M059J (cell line): Measurements from ENCODE around the gene SRGAP3. TPM values are rescaled to one million over a fixed set of nuclear protein-coding genes. Genes with fewer than 3 reads are reported as not detected.

Experiments used
- DNase-seq: peaks from one replicate; pipeline ENCODE4 v3.0.0-alpha.2; 2012; ENCODE audit warnings: low read depth
- total RNA-seq: library from RNA; depleted of rRNA; stranded (reverse); fragments of >200 nt; shearing (Covaris generic); gene quantifications from 2 replicates; pipeline ENCODE4 v1.2.3, GENCODE V29; 2014

SRGAP3 gene
- total RNA-seq, 1 experiment from 2014 or later = 2.6 TPM

DNA sequence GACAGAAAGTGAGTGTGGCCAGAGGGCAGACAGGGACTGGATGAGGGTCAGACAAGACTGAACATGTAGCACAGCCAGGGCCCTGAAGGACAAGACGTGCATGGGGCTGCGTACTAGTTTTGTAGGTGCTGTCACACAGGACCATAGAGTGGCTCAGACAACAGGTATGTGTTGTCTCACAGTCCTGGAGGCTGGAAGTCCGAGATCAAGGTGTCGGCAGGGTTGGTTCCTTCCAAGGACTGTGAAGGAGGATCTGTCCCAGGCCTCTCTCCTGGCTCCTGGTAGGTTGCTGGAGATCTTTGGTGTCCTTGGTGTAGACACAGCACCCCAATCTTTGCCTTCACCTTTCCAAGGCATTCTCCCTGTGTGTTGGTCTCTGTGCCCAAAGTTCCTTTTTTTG lies 136.4 kb downstream of the SRGAP3 start:
- DNase-seq = no peak

DNA sequence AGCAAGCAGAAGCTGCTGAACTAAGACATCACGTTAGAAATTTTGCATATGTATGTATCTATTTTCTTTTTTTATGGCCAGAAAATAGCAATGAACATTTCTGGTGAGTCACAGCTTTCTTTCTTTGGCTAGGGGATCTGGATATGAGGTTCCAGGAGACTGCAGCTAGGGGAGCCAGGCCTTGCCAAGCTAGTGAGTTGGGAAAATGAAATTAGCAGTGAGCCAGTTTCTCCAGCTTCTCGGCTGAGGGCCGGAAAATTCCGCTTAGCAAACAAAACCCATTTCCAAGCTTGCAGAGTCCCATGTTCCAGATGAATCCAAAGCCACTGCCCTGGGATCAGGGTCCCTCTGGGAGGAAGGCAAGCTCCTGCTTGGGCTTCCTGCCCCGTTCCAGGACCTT lies 137.6 kb downstream of the SRGAP3 start:
- peak; percentile 21 for DNase-seq

- DNase-seq = no peak
These were observed 138.0 kb downstream of the SRGAP3 start for GRCh38 chr3:9111417-9111816.

DNA sequence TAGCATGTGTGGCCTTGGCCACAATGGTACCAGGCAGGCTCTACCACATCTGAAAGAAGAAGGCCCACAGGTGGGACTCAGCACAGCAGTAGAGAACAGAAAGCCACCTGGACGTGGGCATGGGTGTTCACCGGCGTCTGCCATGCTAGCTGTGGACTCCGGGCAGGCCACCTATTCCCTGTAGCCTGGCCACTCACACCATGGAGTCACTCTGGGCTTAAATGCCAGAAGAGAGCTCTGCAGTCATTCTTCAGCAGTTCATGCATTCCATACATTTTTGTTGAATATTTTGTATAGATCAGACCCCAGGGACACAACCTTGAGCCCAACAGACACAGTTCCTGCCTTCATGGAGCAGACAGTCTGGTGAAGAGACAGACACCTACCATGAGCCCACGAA lies 138.6 kb downstream of the SRGAP3 start:
- DNase-seq = peak; percentile 9

DNA sequence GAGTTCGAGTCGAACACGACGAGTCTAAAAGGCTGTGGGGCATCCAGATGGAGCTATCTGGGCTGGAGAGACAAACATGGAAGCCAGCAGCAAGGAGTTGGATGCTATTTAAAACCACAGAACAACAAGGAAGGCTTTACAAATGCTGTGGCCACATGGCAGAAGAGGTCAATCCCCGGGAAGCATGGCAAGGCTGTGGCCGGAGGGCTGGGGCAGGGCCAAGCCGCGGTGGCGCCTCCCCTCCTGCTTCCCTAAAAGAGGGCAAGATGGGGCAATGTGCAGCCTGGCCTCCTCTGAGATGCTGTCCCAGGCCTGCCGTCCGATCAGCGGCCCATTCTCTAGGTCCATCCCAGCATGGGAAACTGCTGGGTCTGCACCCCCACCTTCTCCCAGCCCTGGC lies 139.1 kb downstream of the SRGAP3 start:
- peak; percentile 62 for DNase-seq

- DNase-seq = no peak
These were observed 139.9 kb downstream of the SRGAP3 start for GRCh38 chr3:9109568-9109914.

GRCh38 chr3:9108876-9109567 lies 140.4 kb downstream of the SRGAP3 start:
- no peak for DNase-seq

- no peak for DNase-seq
These were observed 141.7 kb downstream of the SRGAP3 start for GRCh38 chr3:9107738-9108137.

DNA sequence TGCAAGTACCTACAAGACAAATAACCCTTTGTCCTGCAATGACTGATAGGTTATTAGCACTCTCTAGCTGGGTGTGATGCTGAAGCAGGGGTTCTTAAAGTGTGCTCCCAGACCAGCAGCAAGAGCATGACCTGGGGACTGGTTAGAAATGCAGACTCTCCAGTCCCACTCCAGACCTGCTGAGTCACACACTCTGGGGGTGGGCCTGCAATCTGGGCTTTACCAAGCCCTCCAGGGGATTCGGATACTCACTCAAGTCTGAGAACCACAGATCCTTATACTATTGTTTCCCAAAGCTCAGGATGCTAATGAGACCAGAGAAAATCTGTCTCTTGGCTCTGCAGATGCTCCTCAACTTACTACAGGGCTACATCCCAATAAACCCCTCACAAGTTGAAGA lies 144.0 kb downstream of the SRGAP3 start:
- peak; percentile 13 for DNase-seq

DNA sequence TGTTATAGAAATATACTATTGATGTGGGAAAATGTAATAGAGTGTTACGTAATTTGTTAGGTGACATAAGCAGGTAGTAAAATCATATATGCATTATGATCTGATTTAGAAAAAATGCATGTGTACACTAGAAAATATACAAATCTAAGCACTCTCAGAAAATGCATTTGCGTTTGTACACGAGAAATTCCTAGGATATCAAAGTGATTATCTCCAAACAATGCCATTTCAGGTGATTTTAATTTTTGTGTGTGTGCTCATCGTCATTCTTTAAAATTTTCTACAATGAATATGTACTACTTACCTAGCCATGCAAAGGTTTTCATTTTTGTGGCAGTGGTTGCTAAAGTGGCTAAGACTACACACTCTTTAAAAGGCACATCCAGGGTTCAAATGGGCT lies 145.3 kb downstream of the SRGAP3 start:
- DNase-seq = no peak

DNA sequence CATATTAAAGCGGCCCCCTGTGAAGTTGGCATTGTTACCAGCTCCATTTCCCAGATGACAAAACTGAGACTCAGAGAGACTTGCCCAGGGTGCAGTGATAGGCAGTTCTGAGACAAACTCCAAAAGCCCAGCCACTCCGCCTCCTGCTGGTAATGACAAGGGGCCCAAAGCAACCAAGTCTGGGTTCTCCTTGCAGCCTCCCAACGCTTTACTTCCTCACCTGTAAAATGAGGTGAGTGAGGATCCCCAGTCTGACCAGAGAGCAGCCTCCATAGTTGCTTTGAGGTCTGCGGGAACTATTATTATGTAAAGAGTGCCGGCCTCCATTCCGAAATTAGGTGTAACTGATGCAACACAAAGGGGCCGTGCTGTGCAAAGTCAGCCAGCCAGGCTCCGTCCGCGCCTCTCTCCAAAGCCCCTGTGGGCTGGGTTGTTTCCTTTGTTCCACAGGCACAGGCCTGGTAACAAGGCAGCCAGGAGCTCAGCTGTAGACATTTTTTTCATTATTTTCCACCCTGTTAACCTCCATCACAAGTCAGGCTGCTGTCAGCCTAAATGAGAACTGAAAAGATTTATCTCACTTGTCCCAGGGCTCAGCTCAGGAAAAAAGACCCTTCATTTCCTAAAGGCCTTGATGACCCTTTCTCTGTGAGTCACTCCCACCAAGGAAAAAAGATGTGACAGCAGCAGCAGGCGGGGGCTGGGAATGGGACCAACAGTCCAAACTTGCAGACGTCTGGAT lies 147.0 kb downstream of the SRGAP3 start:
- DNase-seq = no peak

DNA sequence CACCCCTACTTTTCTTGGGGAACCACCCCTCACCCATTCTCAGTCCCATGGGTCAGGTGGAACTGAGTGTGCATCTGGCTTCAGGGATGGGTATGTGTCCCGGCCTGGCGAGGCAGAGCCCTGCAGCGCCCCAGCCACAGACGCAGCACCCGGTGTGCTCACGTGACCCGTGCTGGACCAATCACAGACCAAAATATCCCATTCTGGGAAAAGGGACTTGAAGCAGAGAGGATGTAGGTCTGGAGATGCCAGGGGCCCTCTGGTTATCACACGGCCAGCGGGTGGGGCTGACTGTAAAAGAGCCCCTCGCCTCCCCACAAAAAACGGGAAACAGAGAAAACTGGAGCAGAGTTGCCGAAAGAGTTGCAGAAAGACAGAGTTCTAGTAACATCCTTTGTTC lies 148.2 kb downstream of the SRGAP3 start:
- no peak for DNase-seq

- no peak for DNase-seq
These were observed 148.9 kb downstream of the SRGAP3 start for GRCh38 chr3:9100513-9100894.

GRCh38 chr3:9099702-9100512 lies 149.5 kb downstream of the SRGAP3 start:
- DNase-seq = no peak

- DNase-seq = peak; percentile 6
These were observed 150.4 kb downstream of the SRGAP3 start for GRCh38 chr3:9098716-9099675.

- DNase-seq = no peak
These were observed 152.0 kb downstream of the SRGAP3 start for GRCh38 chr3:9097495-9097894.

DNA sequence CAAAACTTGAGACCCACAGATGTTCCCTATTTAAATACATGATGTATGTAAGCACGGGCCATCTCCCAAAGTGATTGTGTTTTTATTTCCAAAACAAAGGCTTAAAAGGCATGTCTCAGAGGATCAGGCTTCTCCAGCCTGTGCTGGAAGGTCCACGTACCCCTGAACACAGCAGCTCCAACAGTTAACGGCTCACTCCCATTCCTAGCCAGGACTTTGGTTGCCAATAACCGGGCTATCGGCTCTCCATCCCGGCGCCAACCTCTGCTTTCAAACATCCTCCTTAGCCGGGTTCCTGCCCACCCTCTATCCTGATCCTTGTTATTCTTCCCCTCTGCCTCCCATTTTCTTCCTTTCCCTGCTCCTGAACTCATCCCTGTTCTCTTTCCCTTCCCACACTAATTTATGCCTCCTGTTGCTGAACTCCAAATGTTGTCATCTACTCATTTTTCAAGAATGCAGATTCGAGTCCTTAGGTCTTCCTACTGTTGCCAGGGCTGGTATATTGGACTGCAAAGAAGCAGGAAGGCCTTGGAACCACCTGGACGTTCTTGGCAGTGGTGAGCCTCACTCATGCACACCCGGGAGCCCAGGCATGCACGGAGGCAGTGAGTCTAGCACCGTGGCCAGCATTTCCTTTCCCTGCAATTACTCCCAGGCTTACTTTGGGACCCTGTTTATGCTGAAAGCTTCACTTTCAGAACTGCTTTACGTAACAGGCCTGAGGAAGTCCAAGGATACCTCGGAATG lies 157.8 kb downstream of the SRGAP3 start:
- no peak for DNase-seq

DNA sequence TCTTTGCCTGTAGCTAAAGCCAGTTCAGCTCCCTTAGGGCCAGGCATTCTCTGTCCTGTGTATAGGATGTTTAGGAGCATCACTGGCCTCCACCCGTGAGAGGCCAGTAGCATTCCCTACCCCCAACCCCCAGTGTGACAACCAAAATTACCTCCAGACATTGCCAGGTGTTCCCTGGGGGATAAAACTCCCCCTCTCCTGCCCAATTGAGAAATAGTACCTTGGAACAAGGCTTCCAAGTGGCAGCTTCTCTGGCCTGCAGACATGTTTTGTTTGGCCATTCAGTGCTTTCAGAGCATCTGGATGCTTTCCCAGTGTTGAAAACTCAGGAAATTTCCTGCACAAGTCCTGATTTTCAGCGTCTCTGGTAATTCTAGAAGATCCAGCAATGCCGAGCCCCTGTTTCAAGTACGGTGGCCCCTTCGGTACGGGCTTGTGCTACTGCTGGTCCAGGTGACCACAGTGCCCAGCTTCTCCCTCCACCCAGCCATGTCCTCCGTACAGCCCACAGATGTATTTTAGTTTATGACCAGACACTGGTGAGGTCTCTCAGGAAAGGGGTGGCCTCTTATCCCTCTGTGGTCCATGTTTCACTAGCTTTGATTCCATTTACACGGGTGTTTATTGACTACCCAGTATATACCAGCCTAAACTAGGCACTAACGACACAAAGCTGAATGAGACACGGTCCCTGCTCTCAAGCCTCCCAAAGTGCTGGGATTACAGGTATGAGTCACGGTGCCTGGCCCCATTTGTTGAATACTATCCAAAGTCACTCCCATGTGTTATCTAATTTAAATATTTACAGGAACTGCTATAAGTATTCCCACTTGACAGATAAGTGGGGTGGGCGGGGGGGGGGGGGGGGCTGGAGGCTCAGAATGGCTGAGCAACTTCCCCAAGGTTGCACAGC lies 160.7 kb downstream of the SRGAP3 start:
- DNase-seq = peak; percentile 71

DNA sequence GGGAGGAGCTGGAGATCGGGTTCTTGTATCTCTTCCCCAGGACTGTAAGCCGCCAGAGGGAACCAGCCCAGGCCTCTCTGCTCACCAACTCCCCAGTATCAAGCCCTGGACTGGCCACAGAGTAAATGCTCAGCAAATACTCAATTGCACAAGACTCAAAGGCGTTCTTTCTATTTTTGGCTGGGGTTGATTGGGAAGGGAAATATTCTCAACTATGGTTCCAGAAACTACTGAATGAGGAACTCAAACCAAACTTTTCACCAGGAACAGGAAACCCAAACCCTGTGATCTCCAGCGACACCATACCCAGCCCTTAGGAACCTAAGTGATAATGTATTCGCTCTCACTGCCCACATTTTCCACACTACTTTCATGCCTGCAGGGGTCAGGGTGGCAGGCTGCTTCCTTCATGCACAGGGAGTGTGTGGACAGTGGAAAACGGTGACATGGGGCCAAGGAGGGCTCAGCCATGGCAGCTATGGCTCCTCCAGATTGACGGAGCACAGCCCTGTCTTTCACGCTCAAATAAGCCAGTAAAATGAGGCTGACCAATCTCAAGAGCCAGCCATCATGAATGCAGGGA lies 161.5 kb downstream of the SRGAP3 start:
- no peak for DNase-seq
